ENCODE measurements around the gene POLR2L.

Gene POLR2L

GRCh38 chr11:810040-810567 lies 32.2 kb downstream of the POLR2L start:
- no peak for DNase-seq (ENCODE audit: low spot score)
- in situ Hi-C loops (cut with MboI; ENCODE audit: low pct_unique_long_range_greater_than_20kb, low sequenced_read_pairs, unreplicated experiment), result no loop called here
- TF ChIP-seq CTCF (IDR thresholded peaks at IDR 0.05; ENCODE audit: extremely low read depth, insufficient read depth, missing control alignments), result no peak

GRCh38 chr11:809287-810039 lies 32.9 kb downstream of the POLR2L start, which contains the start of gene RPLP2:
RPLP2 (plus strand) TSS chr11:809967; CDS start chr11:810235, 268 bp downstream.
- no peak for TF ChIP-seq CTCF (IDR thresholded peaks at IDR 0.05; ENCODE audit: extremely low read depth, insufficient read depth, missing control alignments)
- DNase-seq (ENCODE audit: low spot score), result peak; percentile 99
- in situ Hi-C loops (cut with MboI; ENCODE audit: low pct_unique_long_range_greater_than_20kb, low sequenced_read_pairs, unreplicated experiment), result no loop called here

- TF ChIP-seq CTCF (IDR thresholded peaks at IDR 0.05; ENCODE audit: extremely low read depth, insufficient read depth, missing control alignments), result no peak
- no peak for DNase-seq (ENCODE audit: low spot score)
- in situ Hi-C loops (cut with MboI; ENCODE audit: low pct_unique_long_range_greater_than_20kb, low sequenced_read_pairs, unreplicated experiment), result no loop called here
These were observed 33.7 kb downstream of the POLR2L start for GRCh38 chr11:808427-809286.

- DNase-seq (ENCODE audit: low spot score), result no peak
- in situ Hi-C loops (cut with MboI; ENCODE audit: low pct_unique_long_range_greater_than_20kb, low sequenced_read_pairs, unreplicated experiment), result no loop called here
- no peak for TF ChIP-seq CTCF (IDR thresholded peaks at IDR 0.05; ENCODE audit: extremely low read depth, insufficient read depth, missing control alignments)
These were observed 37.7 kb downstream of the POLR2L start for GRCh38 chr11:804599-804964.

- in situ Hi-C loops (cut with MboI; ENCODE audit: low pct_unique_long_range_greater_than_20kb, low sequenced_read_pairs, unreplicated experiment), result no loop called here
- no peak for TF ChIP-seq CTCF (IDR thresholded peaks at IDR 0.05; ENCODE audit: extremely low read depth, insufficient read depth, missing control alignments)
- DNase-seq (ENCODE audit: low spot score), result no peak
These were observed 38.3 kb downstream of the POLR2L start for GRCh38 chr11:803770-804598.

- no peak for TF ChIP-seq CTCF (IDR thresholded peaks at IDR 0.05; ENCODE audit: extremely low read depth, insufficient read depth, missing control alignments)
- no peak for DNase-seq (ENCODE audit: low spot score)
- in situ Hi-C loops (cut with MboI; ENCODE audit: low pct_unique_long_range_greater_than_20kb, low sequenced_read_pairs, unreplicated experiment), result no loop called here
These were observed 38.9 kb downstream of the POLR2L start for GRCh38 chr11:803467-803742.

Data from GM13977 (cell line).